AG10803 (cell line): ENCODE results near the gene ALG1.
A peak's percentile ranks its signal among the peaks of the same experiment; 100 is the strongest.

Experiments used
- DNase-seq: peaks from one replicate; pipeline ENCODE4 v3.0.0; 2010; ENCODE audit warnings: low read depth
- H3K4me3 ChIP-seq: 2 replicates; pipeline ENCODE4 v1.5.1; 2011; ENCODE audit warnings: mild to moderate bottlenecking, low read length, control low read depth
- TF ChIP-seq, protein P1 (sequence below): conservative IDR thresholded peaks from 2 replicates; pipeline ENCODE4 v1.5.1; 2011; ENCODE audit warnings: mild to moderate bottlenecking, low read length, control low read depth, inconsistent platforms

ALG1 gene

DNA sequence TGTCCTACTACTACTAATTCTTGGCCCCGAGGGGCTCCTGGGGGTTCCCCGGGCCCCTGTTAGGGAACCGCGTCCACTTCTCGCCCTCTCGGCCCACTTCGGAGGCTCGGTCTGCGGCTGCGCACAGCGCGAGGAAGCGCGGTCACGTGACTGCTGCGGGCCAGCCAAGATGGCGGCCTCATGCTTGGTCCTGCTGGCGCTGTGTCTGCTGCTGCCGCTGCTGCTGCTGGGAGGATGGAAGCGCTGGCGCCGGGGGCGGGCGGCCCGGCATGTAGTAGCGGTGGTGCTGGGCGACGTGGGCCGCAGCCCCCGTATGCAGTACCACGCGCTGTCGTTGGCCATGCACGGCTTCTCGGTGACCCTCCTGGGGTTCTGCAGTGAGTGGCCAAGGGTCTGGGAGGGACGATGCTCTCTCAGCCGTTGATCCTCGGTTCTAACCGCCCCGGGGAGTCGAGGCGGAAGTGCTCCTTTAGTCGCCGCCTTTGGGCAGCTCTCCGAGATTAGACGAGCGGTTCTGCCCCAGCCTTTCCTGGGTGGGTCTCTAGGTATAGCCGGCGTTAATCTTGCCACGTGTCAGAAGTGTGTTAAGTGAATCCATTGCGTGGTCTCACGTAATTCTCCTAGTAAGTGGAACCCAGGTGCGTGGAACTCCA lies at the start of gene ALG1:
TSS of gene ALG1 (plus strand) at position 163 of the 653 bp plus-strand sequence. CDS start at position 170, 7 bp downstream.
- H3K4me3 ChIP-seq: peak within 1 kb of the TSS; percentile 85
- TF ChIP-seq, protein P1, sequence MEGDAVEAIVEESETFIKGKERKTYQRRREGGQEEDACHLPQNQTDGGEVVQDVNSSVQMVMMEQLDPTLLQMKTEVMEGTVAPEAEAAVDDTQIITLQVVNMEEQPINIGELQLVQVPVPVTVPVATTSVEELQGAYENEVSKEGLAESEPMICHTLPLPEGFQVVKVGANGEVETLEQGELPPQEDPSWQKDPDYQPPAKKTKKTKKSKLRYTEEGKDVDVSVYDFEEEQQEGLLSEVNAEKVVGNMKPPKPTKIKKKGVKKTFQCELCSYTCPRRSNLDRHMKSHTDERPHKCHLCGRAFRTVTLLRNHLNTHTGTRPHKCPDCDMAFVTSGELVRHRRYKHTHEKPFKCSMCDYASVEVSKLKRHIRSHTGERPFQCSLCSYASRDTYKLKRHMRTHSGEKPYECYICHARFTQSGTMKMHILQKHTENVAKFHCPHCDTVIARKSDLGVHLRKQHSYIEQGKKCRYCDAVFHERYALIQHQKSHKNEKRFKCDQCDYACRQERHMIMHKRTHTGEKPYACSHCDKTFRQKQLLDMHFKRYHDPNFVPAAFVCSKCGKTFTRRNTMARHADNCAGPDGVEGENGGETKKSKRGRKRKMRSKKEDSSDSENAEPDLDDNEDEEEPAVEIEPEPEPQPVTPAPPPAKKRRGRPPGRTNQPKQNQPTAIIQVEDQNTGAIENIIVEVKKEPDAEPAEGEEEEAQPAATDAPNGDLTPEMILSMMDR: no peak
- peak; percentile 84 for DNase-seq

- no peak overlapping the region for H3K4me3 ChIP-seq
- TF ChIP-seq, protein P1: no peak
- no peak for DNase-seq
Measured at GRCh38 chr16:5022521-5022920, 49.1 kb upstream of the ALG1 start.

- no peak for DNase-seq
Measured at GRCh38 chr16:5024632-5025031, 47.0 kb upstream of the ALG1 start.

GRCh38 chr16:5025171-5025632 lies 46.4 kb upstream of the ALG1 start:
- TF ChIP-seq, protein P1: peak; percentile 19; the same call in 1 of the 2 replicates
- H3K4me3 ChIP-seq: no peak overlapping the region
- DNase-seq: no peak

More at GRCh38 chr16:5024632-5025031, 47.0 kb upstream of the ALG1 start:
- H3K4me3 ChIP-seq: no peak overlapping the region
- TF ChIP-seq, protein P1: no peak

GRCh38 chr16:5026664-5027063 lies 45.0 kb upstream of the ALG1 start:
- no peak for DNase-seq
- no peak overlapping the region for H3K4me3 ChIP-seq
- TF ChIP-seq, protein P1: no peak

- DNase-seq: no peak
- no peak overlapping the region for H3K4me3 ChIP-seq
- TF ChIP-seq, protein P1: no peak
Measured at GRCh38 chr16:5027086-5027485, 44.6 kb upstream of the ALG1 start.

GRCh38 chr16:5027575-5028235 lies 43.9 kb upstream of the ALG1 start:
- no peak overlapping the region for H3K4me3 ChIP-seq
- no peak for DNase-seq
- TF ChIP-seq, protein P1: no peak
